Right renal pelvis (tissue), 4 donors: ENCODE results near the gene ARHGAP8. TPM values are rescaled to one million over a fixed set of nuclear protein-coding genes. Genes with fewer than 3 reads are reported as not detected.
"Not testable (repeated sequence)": the region's sequence is repeated elsewhere in the genome, so short reads cannot be mapped to it uniquely, and the experiment has no call there.

Experiments
- DNase-seq, 4 donors: peaks; one replicate each; pipeline ENCODE4 v3.0.0-alpha.2; 2013; ENCODE audit warnings: low read depth in 4 of 4, low spot score in 3 of 4, missing footprints in 1 of 4
- polyA plus RNA-seq, 4 donors: library from polyadenylated mRNA; unstranded; fragments of 120-200 nt; gene quantifications; one replicate each; pipeline ENCODE4 v1.2.1, GENCODE V29; 2013; ENCODE audit not compliant: insufficient read length in 4 of 4

ARHGAP8 gene
- polyA plus RNA-seq, 4 donors: 25.2 to 40.4 (median 28.3) TPM

DNA sequence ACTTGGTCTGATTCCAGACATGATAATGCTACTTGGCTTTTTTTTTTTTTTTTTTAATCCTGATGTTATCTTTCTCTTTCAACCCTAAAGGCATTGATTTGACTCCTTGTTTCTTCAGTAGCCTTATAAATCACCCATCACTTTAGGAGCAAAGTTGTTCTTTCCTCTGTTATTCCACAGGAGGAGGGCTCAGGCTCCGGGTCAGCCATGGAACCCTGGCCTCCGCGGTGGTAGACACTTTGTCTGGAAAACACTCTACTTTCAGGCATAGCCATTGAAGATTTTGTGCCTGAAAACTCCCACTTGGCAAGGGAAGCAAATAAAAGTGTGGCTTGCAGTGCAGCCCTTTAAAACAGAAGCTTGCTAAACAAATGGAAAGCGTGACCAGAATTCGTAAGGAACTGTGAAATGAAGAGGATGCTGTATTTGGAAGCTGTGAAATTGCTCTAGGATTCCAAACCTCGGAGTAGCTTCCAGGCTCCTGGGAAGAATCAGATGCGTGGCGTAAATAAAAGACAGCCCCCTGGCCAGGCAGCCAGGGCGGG is 44.9 kb downstream of the ARHGAP8 start:
- no peak for DNase-seq

DNA sequence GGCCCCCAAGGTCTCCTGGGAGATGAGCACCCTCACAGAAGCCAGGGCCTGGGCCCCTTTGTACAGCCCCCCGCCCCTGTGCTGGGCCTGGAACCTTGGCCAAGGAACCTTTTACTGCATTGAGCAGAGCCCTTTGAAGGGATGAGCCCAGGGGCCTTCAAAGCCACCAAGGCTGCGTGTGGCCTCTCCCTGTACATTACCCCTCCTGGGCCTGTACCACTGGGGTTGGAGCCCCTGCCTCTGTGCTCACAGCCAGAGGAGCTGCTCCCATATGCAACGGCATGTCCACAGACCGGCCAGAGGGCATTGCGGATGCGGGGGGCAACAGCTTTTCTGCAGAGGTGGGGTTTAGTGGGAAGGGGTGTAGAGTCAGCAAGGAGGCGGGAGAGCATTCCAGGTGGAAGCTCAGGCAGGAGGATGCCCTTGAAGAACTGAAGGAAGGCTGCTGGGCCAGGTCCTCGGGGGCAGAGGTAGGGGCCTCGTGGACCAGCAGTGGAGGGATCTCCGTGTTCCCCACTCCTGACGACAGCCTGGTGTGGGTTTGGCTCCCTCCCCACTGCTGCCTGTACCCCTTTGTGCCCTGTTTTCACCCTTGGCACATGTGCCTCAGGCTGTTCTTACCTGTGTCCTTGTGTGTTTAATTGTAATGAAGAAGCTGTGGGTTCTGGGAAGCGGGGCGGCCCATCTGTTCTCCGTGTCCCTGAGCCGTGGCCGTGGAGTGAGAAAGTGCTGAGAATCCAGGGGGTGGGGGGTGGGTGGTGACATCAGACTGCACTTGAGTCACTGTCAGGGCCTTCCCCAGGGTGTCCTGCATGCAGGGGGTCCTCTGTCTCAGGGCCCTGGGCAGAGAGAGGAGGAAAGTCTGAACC is 46.9 kb downstream of the ARHGAP8 start:
- no peak for DNase-seq

DNA sequence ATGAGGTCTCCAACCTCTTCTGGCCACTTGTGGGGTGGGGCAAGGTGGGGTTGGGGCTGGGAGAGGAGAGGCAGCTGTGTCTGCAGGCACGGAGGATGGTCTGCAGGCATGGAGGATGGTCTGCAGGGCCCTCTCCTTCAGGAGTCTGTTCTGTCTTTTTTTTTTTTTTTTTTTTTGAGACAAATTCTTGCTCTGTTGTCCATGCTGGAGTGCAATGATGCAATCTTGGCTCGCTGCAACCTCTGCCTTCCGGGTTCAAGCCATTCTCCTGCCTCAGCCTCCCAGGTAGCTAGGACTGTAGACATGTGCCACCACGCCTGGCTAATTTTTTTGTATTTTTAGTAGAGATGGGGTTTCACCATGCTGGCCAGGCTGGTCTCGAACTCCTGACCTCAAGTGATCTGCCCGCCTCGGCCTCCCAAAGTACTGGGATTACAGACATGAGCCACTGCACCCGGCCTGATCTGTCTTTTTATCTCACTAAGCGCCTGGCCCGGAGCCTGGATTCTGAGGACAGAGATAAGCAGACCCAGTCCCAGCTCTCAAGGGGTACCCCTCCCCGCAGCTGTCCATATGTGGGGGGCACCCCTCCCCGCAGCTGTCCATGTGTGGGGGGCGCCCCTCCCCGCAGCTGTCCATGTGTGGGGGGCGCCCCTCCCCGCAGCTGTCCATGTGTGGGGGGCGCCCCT is 47.7 kb downstream of the ARHGAP8 start:
- DNase-seq: not testable (repeated sequence)

DNA sequence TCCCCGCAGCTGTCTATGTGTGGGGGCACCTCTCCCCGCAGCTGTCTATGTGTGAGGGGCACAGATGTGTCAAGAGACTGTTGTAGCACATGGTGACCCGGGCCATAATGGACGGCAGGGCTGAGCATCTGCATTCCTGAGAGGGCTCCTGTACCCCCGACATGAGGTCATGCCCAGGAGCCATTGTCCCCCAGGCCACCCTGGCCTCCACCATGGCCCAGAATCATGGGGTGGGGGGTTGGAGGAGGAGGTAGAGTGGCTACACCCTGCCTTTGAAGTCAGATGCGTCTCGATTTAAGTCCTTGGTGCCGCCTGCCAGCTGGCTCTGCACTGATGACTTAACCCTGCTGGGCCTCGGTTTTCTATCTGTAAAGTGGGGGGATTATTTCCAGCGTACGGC is 49.1 kb downstream of the ARHGAP8 start:
- DNase-seq: no peak

DNA sequence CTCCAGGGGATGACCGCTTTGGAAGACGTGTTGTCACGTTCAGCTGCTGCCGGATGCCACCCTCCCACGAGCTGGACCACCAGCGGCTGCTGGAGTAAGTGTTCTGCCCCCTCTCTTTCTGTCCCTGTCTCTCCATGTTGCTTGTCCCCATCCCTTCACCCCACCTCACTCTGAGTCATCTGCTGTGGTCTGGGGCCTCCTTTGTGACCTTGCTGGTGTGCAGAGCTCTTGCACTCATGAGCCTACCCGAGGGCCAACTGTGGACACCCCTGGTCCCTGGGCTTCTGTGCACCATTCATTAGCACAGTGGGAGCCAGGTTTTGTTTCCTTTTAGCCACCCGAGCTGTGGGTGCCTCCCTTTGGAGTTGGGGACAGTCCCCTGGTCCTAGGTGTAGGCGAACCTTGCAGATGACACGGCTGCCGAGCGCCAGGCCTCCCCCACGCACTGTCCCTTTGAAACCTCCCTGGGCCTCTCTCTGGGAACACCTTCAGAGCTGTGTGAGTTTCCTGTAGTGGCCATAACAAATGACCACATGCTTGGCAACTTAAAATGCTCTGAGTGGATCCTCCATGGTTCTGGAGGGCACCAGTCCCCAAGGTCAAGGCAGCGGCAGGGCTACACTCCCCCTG is 49.8 kb downstream of the ARHGAP8 start:
- DNase-seq: no peak

DNA sequence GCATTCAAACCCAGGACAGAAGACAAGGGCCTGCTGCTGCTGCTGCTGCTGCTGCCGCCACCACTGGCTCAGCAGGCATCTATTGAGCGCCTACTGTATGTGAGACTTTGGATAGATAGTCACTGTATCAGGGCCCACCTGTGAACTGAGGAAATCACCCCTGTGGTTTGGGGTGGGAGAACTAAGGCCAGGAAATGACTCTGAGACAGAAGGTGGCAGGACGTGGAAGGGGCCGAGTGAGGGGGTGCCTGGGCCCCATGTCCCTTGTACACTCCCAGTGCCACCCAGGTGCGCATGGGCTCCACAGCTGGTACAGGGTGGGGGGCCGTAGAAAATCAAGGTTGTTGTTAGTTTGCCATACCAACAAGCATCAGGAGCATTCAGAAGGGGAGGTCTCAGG is 50.6 kb downstream of the ARHGAP8 start:
- no peak for DNase-seq

DNA sequence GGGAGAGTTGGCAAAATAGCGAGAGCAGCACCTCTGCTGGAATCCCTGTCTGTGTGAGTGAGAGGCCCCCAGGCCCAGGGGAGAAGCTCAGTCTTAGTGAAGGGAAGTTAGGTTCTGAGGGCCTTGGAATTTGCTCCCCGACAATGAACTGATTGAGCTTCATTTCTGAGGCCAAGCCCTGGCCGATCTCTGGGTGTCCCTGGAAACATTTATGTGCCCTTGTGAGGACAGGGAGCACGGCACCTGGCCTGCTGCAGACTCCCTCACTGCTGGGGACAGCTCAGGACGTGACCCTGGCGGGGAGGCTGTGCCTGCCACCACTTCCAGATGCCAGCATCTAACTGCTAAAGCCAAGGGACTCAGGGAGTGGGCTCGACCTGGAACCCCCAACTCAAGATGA is 52.0 kb downstream of the ARHGAP8 start:
- DNase-seq: no peak

DNA sequence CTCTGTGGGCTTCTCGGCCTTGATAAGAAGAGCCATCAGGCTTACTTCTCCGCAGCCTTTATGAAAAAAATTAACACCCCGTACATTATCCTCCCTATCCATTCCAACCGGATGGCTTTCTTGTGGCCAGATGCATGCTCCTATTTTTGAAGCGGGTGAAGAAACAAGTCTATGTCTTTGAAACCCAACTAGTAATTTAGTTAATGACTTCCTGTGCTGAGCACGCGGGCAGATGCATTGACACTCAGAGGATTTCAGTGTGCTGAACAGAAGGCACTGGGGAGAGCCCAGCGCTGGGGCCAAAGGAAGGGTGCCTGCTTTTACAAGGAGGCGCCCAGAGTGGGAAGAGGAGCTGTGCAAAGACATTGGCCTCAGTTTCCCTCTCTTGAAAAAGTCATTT is 53.3 kb downstream of the ARHGAP8 start:
- no peak for DNase-seq

DNA sequence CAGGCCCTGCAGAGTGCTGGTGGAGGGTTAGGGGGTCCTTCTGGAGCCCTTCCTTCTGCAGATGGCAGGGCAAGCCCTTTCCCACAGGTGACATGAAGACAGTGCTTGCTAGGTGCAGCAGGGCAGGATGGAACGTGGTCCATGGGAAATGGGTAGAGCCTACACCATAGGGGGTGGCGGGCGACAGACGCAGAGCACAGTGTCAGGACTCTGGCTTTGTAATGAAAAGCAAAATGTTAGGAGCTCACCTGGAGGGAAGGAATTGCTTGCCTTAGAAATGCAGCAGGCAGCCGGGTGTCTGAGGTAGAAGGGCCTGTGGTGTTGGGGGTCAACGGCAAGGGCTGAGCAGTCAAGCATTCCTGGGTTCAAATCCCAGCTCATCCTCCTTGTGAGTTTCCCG is 54.9 kb downstream of the ARHGAP8 start:
- DNase-seq: no peak

DNA sequence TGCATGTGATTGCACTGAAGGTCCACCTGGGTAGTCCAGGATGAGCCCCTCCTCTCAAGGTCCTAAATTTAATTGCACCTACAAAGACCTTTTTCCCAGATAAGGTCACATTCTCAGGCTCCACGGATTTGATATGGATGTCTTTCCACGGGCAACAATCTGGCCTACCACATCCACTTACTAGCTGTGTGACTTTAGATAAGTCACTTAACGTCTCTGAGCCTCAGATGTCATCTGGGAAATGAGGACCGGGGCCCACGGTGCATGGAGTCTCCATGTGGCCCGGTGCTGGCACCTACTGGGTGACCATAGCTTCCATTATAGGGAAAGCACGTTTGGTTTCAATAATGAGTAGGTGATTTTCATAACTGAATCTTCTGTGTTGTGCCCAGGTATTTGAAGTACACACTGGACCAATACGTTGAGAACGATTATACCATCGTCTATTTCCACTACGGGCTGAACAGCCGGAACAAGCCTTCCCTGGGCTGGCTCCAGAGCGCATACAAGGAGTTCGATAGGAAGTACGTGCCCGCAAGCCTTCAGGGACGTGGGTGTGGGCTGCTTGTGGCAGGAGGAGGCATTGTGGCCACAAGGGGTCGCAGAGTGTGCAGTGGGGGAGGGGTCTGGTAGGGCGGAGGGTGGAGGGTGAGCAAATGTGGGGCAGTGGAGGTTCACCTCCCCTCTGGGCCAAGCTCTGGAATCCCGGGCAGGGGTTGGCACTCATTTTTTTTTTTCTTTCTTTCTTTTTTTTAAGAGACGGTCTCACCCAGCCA is 55.7 kb downstream of the ARHGAP8 start:
- no peak for DNase-seq

DNA sequence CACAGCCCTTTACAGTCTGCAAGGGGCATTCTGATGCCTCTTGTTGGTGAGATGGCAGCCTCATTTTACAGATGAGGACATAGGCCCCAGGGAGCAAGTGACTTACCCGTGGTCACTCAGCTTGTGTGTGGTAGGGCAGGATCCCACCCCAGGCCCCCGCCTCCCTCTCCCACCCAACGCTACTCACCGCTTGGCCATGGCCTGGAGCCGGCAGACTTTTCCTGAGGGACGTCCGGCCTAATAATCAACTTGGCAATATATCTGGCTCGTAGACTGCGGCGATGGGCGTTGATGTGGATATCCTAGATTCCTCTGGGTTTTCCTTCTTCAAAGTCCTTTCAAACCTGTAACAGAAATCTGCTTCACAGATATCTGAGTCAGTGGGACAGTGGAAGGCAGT is 57.1 kb downstream of the ARHGAP8 start:
- no peak for DNase-seq

DNA sequence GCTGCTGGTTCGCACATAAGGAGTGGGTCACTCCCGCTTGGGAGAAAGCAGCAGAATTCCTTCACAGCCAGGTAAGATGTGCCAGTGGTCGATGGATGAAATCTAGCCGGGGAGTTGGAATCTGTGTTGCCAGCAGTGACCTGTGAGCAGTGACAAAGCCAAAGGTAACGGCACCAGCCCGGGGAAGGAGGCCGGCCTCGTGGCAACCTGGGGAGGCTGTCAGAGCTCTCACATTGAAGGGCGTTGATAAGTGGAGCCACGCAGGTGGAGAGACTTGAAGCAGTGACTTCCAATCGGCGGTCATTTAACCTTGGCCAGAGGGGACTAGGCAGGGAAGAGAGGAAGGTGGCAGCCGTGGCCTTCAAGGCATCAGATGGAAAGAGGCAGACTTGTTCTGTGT is 58.8 kb downstream of the ARHGAP8 start:
- DNase-seq: no peak

DNA sequence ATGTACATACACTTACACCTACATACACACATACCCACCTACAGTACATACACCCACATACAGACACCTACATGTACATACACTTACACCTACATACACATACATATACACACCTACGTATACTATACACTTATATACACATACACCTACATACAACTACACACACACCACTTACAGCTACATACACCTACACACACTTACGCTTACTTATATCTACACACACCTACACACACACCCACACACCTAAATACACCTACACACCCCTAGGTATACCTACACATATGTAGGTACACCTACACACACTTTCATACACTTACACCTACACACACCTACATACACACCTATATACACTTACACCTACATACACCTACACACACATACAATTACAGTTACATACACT is 61.0 kb downstream of the ARHGAP8 start:
- no peak for DNase-seq

DNA sequence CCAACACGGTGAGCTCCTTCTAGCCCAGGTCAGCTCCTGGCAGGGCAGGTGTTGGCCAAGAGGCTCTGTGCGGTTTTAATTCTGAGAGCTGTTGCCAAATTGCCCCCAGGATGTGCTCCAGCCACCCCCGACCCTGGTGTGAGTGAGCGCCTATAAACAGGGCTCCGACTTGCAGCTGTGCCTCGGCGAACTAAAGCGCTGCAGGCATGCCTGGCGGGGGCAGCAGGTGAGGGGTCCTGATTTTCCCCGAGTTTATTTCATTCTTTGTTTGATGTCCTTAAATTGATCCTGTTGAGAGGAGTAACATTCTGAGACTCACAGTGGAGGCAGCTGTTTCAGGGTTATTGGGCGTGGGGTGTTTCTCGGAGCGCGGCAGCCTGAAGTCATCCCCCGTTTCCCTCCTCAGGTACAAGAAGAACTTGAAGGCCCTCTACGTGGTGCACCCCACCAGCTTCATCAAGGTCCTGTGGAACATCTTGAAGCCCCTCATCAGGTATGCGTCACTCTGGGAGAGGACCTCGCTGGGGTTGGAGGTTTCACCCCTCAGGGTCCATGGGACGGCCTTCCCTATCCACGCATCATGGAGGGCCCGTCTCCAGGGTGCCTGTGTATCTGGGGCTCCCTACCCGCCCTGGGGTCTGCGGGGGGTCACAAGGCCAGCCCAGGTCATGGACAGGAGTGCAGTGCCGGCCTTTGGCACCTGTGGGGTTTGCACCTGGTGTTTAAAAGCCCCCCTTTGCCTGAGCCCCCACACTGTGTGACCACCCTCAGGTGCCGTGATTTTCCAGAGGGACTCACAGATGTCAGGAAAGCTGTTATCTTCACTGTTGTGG is 62.1 kb downstream of the ARHGAP8 start:
- DNase-seq: no peak

DNA sequence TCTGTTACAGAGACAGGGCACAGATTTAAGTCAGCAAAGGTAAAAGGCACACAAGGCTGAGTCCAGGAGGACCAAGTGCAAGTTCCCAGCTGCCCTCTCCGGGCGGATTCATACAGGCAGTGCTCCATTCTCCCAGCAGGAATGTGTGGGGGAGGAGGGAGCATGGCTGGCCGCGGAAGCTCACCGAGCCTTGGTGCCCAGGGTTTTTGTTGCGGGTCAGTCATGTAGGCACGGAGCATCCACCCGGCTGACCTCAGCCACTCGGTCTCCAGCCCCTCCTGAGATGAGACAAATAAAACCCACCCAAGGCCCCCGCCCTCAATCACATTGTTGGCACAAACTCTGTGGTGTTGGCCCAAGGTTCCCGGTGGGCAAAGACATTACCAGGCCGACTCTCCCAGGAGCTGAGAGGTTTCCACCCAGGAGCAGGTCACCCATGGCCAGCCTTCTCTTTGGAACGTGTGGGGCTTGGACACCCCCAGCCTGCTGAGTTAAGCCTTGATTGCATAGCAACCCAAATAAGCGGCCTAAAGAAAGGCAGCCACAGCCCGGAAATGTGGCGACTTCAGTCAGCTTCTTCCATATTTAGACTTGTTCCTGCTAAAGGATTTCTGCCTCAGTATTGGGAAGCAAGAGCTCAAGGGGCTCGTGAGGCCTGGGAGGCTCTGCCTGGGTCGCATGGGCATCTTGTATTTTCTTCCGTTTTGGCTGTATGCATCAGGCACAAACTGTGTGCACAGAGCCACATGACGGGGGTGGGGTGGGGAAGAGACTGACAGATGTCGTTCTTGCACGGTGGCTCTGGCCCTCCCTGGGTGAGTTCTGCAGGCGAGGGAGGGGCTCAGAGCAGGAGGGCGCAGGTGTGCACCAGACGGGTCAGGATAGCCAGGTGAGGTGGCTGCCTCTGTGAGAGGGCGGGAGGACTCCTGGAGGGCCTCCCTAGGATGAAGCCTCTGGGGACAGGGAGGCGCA is 63.0 kb downstream of the ARHGAP8 start:
- DNase-seq: peak in 1 of 4 donors; percentile 10

DNA sequence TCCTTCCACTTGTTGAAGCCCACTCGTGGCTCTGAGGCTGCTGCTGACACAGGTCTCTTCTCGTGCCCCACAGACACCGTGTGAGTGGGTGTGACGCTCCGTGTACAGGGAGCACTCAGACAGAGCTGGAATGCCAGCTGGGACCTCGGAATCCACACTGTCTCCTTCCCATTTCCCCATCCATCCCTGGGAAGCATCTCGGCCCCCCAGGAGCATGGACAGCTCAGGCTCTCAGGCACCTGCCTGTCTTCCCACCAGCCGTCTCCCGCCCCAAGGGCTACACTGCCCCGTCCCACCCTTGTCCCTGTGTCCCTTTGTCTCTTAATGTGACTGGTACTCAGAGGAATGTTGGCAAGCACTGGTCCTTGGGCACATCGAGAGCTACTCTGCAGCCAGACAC is 63.8 kb downstream of the ARHGAP8 start:
- DNase-seq: no peak

DNA sequence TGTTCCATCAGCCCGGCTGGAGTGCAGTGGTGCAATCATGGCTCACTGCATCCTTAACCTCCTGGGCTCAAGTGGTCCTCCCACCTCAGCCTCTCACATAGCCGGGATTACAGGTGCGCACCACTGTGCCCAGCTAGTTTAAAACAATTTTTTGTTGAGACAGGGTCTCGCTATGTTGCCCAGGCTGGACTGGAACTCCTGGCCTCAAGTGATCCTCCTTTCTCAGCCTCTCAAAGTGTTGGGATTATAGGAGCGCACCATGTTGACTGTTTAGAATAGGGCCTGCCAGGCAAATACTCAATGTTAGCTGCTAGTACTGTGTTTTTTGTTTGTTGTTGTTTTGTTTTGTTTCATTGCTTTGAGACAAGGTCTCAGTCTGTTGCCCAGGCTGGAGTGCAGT is 66.4 kb downstream of the ARHGAP8 start:
- DNase-seq: no peak

DNA sequence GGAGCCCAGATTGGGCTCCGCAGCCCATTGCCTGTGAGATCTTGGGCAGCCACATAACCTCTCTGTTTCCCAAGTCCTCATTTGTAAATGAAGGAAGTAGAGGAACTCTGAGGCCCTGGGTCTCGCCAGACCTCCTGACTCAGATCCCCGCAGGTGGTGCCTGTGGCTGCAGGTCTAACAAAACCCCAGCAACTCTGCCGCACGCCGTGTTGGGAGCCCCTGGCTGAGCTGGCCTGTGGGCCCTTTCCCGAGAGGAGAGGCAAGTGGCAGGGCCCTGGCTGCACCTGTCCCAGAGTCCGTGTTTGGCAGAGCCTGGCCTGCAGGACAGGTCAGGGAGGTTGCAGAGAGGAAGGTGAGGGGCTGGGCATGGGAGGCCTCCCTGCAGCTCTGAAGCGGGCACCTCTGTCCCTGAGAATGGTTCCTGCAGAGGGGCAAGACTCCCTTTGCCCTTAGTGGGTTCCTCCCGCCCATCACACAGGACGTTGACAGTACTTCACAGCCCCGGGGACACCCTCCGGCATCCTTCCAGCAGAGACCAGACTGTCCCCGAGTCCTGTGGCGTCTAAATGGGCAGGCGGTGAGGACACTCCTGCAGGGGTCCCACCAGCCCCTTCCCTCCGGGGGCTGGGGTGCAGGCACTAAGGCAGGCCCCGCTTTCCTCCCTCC is 67.7 kb downstream of the ARHGAP8 start:
- DNase-seq: no peak
